RKO (cell line): Measurements from ENCODE around the gene CST11.

Experiments
- DNase-seq: peaks from one replicate; pipeline ENCODE4 v3.0.0-alpha.2; 2016; ENCODE audit warnings: low spot score

The CST11 gene

DNA sequence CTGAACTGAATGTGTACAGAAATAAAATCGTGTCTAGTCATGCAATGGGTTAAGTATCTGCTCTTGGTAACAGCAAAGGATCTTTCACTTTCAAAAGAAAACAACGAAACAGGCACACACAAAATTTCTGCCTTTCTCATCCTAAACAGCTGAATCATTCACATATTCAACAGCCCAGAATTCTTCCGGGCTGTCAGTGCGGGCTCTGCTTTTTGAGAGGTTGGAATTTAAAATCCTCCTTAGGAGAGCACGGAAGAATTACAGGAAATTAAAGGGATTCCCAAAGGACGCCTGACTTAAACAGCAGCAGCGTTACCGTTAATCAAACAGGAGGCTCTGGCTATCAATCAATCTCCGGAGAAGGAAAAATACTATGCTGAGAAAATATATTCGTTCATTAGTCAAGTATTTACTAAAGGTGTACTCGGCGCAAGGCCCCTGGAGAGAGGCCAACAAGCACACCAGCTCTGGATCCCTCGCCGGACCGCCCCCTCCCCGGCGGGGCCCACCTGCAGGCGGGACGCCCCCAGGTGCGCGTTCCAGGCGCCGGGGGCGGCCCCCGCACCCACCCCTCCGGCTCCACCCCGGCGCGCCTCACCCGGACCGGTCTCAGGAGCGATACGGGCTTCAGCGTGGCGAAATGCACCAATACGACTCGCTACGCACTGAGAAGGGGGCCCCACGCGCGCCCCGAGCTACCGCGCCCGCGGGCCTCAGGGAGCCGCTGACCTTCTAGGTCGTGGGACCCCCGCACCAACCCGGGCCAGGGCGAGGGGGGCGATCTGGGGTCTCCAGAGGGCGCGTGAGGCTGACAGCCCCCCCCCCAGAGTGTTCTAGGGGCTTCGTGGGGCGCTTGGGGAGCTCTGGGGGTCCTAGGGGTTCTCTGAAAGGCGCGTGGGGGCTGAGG lies 32.4 kb downstream of the CST11 start:
- DNase-seq = peak; percentile 72

DNA sequence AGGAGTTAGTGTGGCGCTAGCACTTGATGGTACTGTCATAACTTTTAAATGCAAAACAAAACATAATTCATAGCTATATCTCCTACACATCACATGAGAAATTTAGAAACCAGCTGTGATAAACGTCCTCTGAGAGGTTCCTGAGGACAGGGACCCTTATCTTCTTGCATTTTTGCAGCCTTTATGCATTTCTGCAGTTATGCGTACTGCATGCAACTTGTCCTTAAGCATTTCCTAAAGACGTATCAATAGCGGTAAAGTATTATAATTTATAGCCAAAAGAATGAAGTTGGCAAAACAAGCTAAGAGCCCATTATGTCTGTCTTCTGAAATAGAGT lies 33.0 kb downstream of the CST11 start:
- no peak for DNase-seq

DNA sequence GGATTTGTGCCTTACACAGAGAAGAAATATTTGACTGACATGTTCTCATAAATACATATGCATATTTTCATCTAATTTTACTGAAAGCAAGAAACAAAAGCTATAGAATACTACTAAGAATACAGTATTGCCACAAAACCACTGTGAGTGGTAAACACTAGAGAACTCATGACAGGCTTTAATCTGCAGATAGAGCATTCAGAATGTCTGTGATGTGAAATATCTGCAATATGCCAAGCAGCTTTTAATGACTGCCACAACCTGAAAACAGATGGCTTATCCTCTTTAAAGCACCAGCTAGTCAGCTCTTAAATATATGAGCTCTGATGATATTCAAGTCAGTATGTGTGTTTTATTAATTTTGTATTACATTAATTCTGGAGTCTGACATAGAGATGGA lies 34.8 kb downstream of the CST11 start:
- no peak for DNase-seq

DNA sequence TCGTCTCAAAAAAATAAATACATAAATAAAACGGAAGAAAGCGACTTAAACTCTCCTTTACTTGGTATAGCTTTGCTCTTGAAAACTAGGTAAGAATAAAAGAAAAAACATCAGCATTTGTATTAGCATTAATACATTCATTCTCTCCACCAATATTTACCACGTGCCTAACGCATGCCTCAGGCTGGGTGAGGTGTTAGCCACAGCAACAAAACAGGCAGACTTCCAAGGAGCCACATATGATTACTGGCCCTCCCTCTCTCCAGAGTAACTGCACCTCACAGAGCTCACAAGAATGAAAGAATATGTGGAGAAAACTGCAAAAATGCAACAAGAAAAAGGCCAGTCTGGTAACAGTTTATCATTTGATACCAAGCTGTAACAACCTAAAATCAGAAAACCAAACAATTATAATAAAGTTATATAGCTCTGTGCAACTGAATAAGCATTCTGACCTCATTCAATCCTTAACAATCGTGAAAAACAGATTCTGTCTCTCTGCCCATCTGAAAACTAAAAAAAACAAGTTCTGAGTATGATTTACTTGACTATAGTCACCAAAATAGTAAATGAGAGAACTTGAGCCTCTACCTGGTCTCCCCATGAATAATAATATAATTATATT lies 36.6 kb downstream of the CST11 start:
- DNase-seq = no peak

DNA sequence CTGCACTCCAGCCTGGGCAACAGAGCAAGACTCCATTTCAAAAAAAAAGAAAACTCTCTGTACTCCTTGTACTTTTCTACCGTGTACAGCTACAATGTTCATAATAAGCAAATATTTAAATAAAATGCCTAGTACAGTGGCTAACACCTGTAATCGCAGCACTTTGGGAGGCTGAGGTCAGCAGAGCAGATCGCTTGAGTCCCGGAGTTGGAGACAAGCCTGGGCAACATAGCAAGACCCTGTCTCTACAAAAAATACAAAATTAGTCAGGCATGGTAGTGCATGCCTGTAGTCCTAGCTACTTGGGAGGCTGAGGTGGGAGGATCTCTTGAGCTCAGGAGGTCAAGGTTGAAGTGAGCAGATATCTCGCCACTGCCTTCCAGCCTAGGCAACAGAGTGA lies 37.1 kb downstream of the CST11 start:
- no peak for DNase-seq

DNA sequence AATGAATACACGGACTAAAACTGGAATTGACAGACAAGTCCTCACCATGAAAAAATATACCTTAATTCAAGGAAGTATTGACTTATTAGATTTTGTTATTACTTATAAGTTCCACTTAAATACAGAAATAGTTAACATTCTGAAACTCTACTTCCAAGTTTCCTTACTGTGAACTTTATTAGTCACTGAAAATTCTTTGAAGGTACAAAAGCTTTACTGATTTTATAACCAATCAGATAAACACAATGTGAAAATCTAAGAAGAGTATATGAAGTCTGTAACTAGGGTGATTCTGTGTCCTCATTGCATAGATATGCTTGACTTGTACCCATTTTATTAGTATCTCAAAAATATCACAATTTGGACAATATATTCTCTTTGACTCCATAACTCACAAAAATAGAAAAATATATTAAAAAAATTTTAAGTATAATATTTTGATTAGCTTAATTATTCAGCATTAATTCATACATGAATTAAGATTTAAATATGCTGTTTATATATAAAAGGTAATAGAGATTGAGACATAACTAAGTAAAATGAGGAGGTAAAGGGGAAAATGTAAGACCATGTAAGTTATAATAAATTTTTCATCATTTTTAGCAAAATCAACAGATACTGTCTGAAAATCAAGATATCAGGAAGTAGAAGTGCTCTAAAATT lies 38.0 kb downstream of the CST11 start:
- DNase-seq = no peak

DNA sequence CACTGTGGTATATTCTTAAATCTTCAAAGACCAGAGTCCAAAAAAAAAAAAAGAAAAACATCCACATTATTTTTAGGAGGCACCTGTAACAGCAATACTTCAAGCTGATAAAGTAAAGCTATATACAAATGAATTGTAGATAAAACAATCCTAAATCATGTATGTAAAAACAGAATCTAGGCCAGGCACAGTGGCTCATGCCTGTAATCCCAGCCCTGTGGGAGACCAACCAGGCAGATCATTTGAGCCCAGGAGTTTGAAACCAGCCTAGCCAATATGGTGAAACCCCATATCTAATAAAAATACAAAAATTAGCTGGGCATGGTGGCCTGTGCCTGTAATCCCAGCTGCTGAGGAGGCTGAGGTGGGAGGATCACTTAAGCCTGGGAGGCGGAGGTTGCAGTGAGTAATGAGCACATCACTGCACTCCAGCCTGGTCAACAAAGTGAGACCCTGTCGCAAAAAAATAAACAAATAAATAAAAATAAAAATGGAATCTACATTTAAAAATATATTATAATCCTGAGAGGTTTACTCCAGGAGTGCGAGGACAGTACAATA lies 38.7 kb downstream of the CST11 start:
- DNase-seq = no peak

DNA sequence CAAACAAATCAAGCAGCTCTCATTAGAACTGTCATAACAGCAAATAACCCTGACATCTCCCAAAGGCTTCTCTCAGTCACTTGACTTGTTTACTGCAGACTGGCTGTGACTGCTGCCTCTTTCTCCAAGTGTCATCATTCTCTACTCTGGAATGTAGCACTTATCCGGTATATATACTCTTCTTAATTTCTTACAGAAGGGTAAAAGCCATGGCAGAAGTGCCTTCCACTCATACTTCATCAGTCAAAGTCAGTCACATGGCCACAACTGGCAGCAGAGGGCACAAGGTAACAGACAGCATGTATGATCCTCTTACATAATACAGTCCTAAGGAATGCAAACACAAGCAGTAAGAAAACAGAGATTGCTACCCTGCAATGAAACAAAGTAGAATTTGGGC lies 40.6 kb downstream of the CST11 start:
- DNase-seq = no peak

DNA sequence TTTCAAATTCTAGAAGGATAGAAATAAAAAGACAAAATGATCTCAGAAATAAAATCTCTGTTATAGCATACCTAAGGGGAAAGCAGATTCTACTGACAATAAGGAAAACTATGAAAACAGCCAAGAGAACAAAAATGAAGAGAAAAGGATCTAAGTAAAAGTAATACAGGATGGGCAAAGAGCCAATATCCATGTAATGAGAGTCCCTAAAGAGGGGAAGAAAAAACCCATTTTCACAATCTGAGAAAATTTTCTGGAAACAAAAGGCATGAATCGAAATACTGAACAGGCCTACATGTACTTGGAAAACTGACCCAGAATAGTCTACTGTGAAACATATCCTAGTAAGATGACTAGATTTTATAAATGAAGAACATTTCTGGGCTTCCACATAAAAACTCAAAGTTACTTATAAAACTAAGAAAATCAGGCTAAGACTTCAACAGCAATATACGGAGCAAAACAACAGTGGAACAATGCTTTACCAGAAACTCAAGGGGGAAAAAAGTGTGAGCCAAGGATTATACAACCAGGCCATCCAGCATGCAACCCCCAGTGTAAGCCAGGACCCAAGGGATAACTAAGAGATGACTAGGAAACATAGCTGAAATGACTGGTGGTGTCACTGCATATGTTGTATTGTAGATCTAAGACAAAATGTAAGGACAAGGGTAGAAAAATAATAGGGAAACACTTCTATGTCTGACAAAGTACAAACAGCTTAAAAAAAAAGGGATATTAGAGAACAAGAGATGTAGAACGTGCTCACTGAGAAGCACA lies 41.6 kb downstream of the CST11 start:
- no peak for DNase-seq

DNA sequence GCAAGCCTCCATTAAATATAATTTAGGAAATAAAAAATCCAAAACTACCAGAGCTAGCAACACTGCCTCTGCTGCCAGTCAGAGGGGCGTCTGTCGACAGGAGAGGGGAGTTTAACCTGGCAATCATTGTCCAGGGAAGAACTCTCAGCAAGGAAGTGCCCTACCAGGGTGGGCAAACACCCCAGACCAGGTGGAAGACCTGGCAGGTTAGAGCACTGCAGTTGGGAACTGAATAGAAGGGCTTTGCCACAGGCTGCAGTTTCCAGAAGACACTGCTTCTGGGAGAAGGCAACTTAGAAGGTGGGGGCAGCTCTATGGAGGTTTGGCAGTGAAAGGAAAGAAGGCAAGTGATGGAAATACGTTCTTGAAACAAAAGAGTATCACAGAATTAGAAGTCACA lies 42.9 kb downstream of the CST11 start:
- DNase-seq = no peak

DNA sequence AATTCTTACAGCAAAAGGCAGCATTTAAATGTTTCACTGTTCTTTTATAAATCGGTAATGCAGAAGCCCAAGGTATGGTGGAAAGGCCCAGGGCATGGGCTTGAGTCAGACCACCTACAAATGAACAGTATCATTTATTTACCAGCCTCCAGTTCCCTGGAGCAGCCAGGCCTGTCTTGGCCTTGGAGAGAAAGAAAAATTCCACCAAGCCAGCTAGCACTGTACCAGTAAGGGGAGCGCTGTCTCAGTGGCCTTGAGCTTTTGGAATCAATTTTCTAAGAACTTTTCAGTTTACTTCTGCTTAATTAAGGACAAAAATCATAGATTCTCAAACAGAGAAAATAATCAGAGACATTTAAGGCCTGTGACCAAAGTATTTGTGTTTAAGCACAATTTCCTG lies 43.7 kb downstream of the CST11 start:
- DNase-seq = no peak

DNA sequence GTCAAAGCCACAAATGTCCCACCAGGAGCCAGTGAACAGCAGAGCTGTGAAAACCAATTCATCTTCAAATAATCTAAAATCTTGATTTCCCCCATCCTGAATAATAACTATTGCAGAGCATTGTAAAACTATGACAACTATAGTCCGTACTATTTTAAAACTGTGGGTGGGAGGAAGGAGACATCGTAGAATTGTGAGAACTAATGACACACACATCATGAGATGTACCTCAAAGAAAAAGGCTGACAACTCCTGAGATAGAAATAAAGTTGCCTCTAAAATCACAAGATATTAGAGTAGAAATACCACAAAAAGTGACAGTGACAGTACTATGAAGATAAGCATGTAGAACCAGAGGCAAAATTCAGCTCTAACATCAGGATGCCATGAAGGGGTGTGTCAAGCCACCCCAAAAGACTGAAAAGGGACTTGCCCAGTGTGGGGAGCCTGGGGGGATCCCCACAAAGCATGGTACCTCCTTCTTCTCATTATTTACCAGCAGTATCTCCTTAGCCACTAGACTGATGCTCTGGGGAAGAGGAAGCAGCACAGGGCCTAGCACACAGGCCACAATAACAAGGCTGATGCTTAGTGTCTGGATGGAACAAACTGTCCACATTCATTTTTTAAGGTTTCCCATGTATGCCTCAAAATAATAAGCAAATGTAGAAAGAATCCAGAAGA lies 44.8 kb downstream of the CST11 start:
- no peak for DNase-seq

DNA sequence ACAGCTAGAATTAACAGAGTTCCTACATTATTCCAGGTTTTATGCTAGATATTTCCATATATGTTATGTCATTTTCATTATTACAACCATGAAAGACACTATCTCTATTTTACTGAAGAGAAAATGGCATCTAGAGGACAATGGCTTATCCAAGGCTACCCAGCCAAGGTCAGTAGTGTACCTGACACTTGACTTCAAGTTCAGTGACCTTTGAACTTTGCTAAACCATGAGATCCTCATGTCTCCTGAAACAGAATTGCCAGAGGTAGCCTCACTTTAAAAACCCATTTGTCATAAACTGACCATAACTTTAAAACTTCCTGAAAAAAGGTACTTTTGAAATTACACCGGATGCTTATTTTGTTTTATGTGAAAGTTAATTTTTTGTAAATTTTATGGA lies 45.8 kb downstream of the CST11 start:
- no peak for DNase-seq

DNA sequence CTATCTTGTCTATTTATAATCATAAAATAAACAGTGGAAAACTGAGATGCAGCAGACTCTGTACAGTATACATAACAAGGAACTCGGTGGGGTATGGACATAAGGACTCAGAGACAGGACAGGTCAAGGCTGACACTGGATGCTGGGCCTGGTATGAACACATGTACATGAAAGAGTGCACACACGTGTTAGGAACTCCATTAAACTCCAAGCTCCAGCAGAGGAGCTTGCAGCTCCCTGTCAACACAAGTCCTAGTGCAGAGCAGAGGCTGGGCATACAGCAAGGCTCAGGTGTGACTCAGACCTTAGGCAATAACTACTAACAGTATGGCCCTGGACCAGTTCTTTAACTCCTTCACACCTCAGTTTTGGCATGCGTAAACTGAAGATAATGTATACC lies 48.5 kb downstream of the CST11 start:
- peak; percentile 35 for DNase-seq

DNA sequence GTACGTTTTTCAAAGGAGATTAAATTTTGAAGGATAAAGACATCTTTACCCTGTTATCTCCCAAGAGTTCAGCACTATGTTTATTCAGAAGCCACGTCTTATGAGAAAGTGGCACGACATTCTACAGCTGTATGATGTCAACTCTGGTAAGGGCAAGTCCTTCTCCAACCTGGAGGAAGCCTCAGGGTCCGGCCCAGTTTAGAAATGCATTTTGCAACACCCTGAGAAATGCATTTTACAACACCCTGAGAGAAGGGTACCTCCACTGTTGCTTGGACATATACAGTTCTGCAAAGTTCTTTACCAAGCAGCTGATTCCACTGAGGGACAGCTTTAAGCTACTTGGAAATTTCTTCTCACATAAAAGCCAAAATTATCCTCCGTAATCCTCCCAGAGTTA lies 48.9 kb downstream of the CST11 start:
- no peak for DNase-seq

DNA sequence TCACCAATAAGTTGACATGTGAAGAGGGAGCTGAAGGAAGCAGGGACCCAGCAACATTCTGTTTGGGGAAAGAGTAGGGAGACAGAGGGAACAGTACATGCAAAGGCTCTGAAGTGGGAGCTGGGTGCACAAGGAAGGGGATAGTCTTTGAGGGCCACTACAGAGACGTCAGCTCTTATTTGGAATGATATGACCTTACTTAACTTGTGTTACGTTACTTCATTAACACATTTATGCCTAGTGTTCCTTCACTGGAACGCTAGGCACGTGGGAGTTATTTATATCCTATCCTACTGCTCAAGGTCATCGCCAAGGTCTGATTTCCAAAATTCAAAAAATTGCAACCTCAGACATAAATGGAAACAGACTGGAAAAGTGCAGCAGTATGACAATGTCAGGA lies 51.6 kb downstream of the CST11 start:
- no peak for DNase-seq
